ENCODE measurements around the gene SLC6A2.
"Not testable (repeated sequence)": the region's sequence is repeated elsewhere in the genome, so short reads cannot be mapped to it uniquely, and the experiment has no call there.

SLC6A2 gene

DNA sequence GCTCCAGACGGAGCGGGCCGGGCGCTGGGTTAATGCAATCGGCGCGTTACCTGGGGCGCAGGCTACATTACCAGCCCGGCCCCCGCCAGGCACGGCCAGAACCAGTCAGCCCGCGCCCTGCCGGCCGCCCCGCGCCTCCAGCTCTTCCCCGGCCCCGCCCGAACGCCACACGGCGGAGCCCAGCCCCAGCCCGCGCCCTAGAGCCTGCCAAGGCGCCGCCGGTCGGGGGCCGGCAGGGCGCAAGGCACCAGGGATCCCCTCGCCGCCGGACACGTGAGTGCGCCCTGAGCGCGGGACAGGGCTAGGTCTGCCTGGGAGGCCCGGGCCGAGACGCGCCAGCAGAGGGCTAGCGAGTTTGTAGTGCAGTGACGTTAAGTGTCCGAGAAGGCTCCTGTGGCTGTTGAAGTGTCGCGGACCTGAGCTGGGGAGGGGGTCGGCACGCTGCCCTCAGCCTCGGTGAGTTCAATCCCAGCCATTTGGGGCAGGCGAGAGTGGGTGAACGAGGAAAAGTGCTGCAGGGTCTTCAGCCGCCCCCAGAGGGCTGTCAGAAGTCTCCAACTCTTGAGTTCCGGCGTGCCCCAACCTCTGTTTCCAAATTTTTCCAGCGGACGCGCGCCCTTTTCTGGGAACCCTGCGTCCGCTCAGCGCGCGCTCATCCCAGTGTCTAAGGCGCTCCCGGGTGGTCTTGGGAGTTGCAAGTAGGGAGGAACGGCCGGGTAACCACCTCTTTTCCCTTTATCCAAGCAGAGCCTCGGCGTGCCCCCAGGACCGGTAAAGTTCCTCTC, at the start of gene SLC6A2:
Gene SLC6A2, plus strand, starts transcription at position 92 of the 785 bp plus-strand sequence. CDS start 707 bp downstream, outside the sequence.
- Histone ChIP-seq H3K4me3 (ENCODE audit: low read depth, low read length) (no peak within 1 kb of the TSS), H3K27ac (no peak within 1 kb of the TSS), H3K36me3 (replicated peaks) (no peaks in the 10 kb centered on the region), H3K27me3 (replicated peaks) (peaks cover 34% of the 10 kb centered on the region)
- TF ChIP-seq, protein P1, sequence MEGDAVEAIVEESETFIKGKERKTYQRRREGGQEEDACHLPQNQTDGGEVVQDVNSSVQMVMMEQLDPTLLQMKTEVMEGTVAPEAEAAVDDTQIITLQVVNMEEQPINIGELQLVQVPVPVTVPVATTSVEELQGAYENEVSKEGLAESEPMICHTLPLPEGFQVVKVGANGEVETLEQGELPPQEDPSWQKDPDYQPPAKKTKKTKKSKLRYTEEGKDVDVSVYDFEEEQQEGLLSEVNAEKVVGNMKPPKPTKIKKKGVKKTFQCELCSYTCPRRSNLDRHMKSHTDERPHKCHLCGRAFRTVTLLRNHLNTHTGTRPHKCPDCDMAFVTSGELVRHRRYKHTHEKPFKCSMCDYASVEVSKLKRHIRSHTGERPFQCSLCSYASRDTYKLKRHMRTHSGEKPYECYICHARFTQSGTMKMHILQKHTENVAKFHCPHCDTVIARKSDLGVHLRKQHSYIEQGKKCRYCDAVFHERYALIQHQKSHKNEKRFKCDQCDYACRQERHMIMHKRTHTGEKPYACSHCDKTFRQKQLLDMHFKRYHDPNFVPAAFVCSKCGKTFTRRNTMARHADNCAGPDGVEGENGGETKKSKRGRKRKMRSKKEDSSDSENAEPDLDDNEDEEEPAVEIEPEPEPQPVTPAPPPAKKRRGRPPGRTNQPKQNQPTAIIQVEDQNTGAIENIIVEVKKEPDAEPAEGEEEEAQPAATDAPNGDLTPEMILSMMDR (IDR thresholded peaks at IDR 0.05; ENCODE audit: low read depth, low read length, missing control alignments): no peak
- DNase-seq: no peak
- in situ Hi-C loops (cut with HindIII; ENCODE audit: low pct_ligation_motif_present, low sequenced_read_pairs): no loop called here

DNA sequence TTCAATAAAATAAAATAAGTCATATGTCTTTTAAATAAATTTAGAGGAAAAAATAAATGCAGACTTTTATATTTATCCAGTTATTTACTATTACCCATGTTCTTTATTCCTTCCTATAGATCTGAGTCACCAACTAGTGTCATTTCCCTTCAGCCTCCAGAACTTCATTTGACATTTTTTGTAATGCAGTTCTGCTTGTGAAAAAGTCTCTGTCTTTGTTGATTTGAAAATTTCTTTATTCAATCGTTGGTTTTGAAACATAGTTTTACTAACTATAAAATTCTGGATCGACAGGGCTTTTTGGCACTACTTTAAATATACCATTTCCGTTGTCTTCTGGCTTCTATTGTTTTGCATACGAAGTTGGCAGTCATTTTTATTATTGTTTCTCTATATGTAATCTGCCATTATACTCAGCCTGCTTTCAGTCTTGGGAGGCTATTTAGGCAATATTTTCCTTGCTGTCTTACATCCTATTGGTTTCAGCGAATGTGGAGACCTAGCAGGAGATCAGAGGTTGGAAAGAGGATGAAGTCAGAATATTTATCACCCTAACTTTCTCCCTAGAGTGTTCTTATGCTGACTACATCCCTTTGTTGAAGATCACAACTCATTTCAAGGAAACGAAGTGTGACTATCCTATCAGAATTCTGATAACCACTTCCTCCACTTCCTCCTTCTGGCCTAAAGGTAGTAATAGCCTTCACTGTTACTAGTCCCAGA, 42.0 kb upstream of the SLC6A2 start:
- Histone ChIP-seq H3K4me3 (ENCODE audit: low read depth, low read length) (no peak overlapping the region), H3K27ac (no peak overlapping the region)
- no peak for DNase-seq

DNA sequence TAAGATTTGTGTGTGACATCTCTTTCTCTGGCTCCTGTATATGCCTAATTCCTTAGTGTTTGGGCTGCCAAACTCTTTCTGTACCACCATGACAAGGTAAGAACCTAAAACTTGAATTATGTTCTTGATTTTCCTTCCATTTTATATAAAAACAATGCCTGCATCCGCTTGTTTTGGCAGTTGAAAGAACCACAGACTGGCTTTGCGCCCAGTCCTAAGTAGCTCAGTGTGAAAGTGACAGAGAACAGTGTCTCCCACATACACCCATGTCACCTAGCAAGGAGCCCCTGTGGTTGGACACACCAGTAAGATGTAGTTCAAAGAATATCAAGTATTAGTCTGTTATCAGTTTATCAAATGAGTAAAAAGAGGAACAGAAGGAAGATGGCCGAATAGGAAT, 40.7 kb upstream of the SLC6A2 start:
- in situ Hi-C loops (cut with HindIII; ENCODE audit: low pct_ligation_motif_present, low sequenced_read_pairs): no loop called here
- no peak for DNase-seq
- H3K27ac ChIP-seq: no peak overlapping the region

More for the DNA sequence above, 42.0 kb upstream of the SLC6A2 start:
- no peaks in the 10 kb centered on the region for H3K27me3 ChIP-seq (replicated peaks)
- H3K36me3 ChIP-seq (replicated peaks): no peaks in the 10 kb centered on the region
- TF ChIP-seq, protein P1 (IDR thresholded peaks at IDR 0.05; ENCODE audit: low read depth, low read length, missing control alignments): no peak
- in situ Hi-C loops (cut with HindIII; ENCODE audit: low pct_ligation_motif_present, low sequenced_read_pairs): no loop called here

DNA sequence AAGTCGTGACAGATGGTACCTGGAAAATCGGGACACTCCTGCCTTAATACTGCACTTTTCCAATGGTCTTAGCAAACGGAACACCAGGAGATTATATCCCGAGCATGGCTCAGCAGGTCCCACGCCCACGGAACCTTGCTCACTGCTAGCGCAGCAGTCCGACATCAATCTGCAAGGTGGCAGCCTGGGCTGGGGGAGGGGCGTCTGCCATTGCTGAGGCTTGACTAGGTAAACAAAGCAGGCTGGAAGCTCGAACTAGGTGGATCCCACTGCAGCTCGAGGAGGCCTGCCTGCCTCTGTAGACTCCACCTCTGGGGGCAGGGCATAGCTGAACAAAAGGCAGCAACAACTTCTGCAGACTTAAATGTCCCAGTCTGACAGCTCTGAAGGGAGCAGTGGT, 40.1 kb upstream of the SLC6A2 start:
- H3K27me3 ChIP-seq (replicated peaks); H3K4me3 ChIP-seq (ENCODE audit: low read depth, low read length); H3K36me3 ChIP-seq (replicated peaks); in situ Hi-C loops (cut with HindIII; ENCODE audit: low pct_ligation_motif_present, low sequenced_read_pairs); DNase-seq; H3K27ac ChIP-seq: not testable (repeated sequence)

More for the DNA sequence above, 40.7 kb upstream of the SLC6A2 start:
- H3K36me3 ChIP-seq (replicated peaks): no peaks in the 10 kb centered on the region
- no peak overlapping the region for H3K4me3 ChIP-seq (ENCODE audit: low read depth, low read length)
- H3K27me3 ChIP-seq (replicated peaks): no peaks in the 10 kb centered on the region
- TF ChIP-seq, protein P1 (IDR thresholded peaks at IDR 0.05; ENCODE audit: low read depth, low read length, missing control alignments): no peak

DNA sequence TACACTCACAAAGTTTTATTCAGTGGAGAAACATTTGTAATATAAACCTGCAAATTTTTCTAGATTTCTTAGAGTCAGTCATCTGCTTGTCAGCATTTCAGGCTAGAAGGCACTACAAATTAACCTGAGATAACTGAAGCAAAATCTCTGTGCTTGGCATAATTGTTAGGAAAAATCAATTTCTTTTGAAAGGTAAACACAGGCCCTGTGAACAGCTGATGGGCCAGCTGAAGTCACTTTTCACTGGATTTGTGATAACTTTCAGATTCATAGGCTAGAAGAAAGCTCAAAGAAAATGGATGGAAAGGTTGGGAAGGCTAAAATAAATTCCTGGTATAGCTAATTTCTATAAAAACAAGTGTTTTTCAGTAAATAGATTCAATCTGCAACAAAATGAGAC, 34.0 kb upstream of the SLC6A2 start:
- TF ChIP-seq, protein P1 (IDR thresholded peaks at IDR 0.05; ENCODE audit: low read depth, low read length, missing control alignments): no peak
- H3K4me3 ChIP-seq (ENCODE audit: low read depth, low read length): no peak overlapping the region
- no peaks in the 10 kb centered on the region for H3K27me3 ChIP-seq (replicated peaks)
- no peak overlapping the region for H3K27ac ChIP-seq
- in situ Hi-C loops (cut with HindIII; ENCODE audit: low pct_ligation_motif_present, low sequenced_read_pairs): no loop called here
- H3K36me3 ChIP-seq (replicated peaks): no peaks in the 10 kb centered on the region
- no peak for DNase-seq

DNA sequence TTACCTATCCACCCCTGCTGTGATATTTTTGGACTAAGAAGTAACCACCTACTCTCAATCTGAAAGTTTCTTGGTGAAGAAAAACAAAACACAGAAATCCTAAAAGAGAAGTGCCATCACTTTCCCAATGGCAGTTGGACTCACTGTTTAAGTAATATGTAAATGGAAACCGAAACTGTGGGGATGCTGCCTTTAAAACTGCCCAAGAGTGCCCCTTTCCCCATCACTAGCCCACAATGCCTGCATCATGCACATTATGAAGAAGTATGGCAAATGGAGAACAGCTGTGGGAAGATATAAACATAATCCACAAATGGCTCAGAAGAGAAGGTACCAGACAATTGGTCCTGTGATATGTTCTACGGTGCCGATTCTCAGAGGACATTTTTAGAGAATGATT, 33.5 kb upstream of the SLC6A2 start:
- DNase-seq: no peak
- H3K4me3 ChIP-seq (ENCODE audit: low read depth, low read length): no peak overlapping the region
- no peaks in the 10 kb centered on the region for H3K36me3 ChIP-seq (replicated peaks)
- TF ChIP-seq, protein P1 (IDR thresholded peaks at IDR 0.05; ENCODE audit: low read depth, low read length, missing control alignments): no peak
- no peak overlapping the region for H3K27ac ChIP-seq
- in situ Hi-C loops (cut with HindIII; ENCODE audit: low pct_ligation_motif_present, low sequenced_read_pairs): no loop called here
- H3K27me3 ChIP-seq (replicated peaks): no peaks in the 10 kb centered on the region

Measured in brain microvascular endothelial cell (primary cell).